Mesenchymal stem cell (in vitro differentiated cells and primary cell): ENCODE data around the gene ZNF420.

Experiments
- DNase-seq: peaks from one replicate; pipeline ENCODE4 v3.0.0-alpha.2; 2013
- H2AFZ ChIP-seq: one replicate; pipeline ENCODE4 v1.6.1; 2013; ENCODE audit warnings: low read depth, mild to moderate bottlenecking, control low read depth, inconsistent platforms, low read length, moderate library complexity
- H2AK5ac ChIP-seq: 2 replicates; pipeline ENCODE4 v1.6.1; 2013; ENCODE audit warnings: low read length, moderate library complexity, mild to moderate bottlenecking, inconsistent platforms; ENCODE audit not compliant: severe bottlenecking
- H2BK120ac ChIP-seq: one replicate; pipeline ENCODE4 v1.6.1; 2013; ENCODE audit warnings: low read depth, mild to moderate bottlenecking, inconsistent platforms, low read length, moderate library complexity
- H2BK12ac ChIP-seq, 2 experiments: one replicate each; pipeline ENCODE4 v1.6.1; 2013; ENCODE audit warnings: inconsistent platforms in 2 of 2, low read length in 2 of 2, mild to moderate bottlenecking in 2 of 2, moderate library complexity in 2 of 2, control low read depth in 1 of 2
- H2BK15ac ChIP-seq: one replicate; pipeline ENCODE4 v1.6.1; 2013; ENCODE audit warnings: mild to moderate bottlenecking, low read depth, inconsistent platforms; ENCODE audit not compliant: poor library complexity, severe bottlenecking
- H2BK5ac ChIP-seq: 2 replicates; pipeline ENCODE4 v1.6.1; 2013; ENCODE audit warnings: low read depth, mild to moderate bottlenecking, low read length, control low read depth, inconsistent platforms; ENCODE audit not compliant: poor library complexity, severe bottlenecking
- H3K14ac ChIP-seq, 2 experiments: one replicate each; pipeline ENCODE4 v1.6.1; 2013; ENCODE audit warnings: inconsistent platforms in 2 of 2, low read length in 2 of 2, control low read depth in 1 of 2, mild to moderate bottlenecking in 1 of 2, moderate library complexity in 1 of 2
- H3K18ac ChIP-seq, 2 experiments: one replicate each; pipeline ENCODE4 v1.6.1; 2013; ENCODE audit warnings: inconsistent platforms in 2 of 2, low read length in 2 of 2, control low read depth in 1 of 2, low read depth in 1 of 2, mild to moderate bottlenecking in 1 of 2
- H3K23ac ChIP-seq, 2 experiments: one replicate each; pipeline ENCODE4 v1.6.1; 2013; ENCODE audit warnings: inconsistent platforms in 2 of 2, low read length in 2 of 2, mild to moderate bottlenecking in 2 of 2, moderate library complexity in 2 of 2, control low read depth in 1 of 2
- H3K27ac ChIP-seq: 2 replicates; pipeline ENCODE4 v1.5.1; 2013; ENCODE audit warnings: mild to moderate bottlenecking, moderate library complexity, low read length, control low read depth, inconsistent platforms; ENCODE audit not compliant: poor library complexity, severe bottlenecking
- H3K27me3 ChIP-seq, 2 experiments: 2 replicates each; pipeline versions ENCODE4 v1.6.1 to v1.7.0; 2013; ENCODE audit warnings: low read length in 2 of 2, mild to moderate bottlenecking in 2 of 2, moderate library complexity in 2 of 2, control low read depth in 1 of 2, inconsistent platforms in 1 of 2; ENCODE audit not compliant: control insufficient read depth in 1 of 2, insufficient read depth in 1 of 2
- H3K36me3 ChIP-seq, 2 experiments: 2 replicates each; pipeline versions ENCODE4 v1.6.1 to v1.7.0; 2013; ENCODE audit warnings: low read length in 2 of 2, control low read depth in 1 of 2, inconsistent platforms in 1 of 2, low read depth in 1 of 2, mild to moderate bottlenecking in 1 of 2; ENCODE audit not compliant: insufficient read depth in 2 of 2, control insufficient read depth in 1 of 2
- H3K4ac ChIP-seq, 2 experiments: one replicate each; pipeline ENCODE4 v1.6.1; 2013; ENCODE audit warnings: inconsistent platforms in 2 of 2, low read length in 2 of 2, mild to moderate bottlenecking in 2 of 2, moderate library complexity in 2 of 2, control low read depth in 1 of 2, low read depth in 1 of 2
- H3K4me1 ChIP-seq: 2 replicates; pipeline ENCODE4 v1.6.1; 2013; ENCODE audit warnings: low read depth, low read length, control low read depth; ENCODE audit not compliant: control insufficient read depth, insufficient read depth
- H3K4me2 ChIP-seq: 2 replicates; pipeline ENCODE4 v1.6.1; 2013; ENCODE audit warnings: low read length, mild to moderate bottlenecking, inconsistent platforms; ENCODE audit not compliant: poor library complexity, severe bottlenecking
- H3K4me3 ChIP-seq, 2 experiments: 2 replicates each; pipeline versions ENCODE4 v1.5.1 to v1.7.0; 2013; ENCODE audit warnings: low read length in 2 of 2, mild to moderate bottlenecking in 2 of 2, control low read depth in 1 of 2, low read depth in 1 of 2; ENCODE audit not compliant: insufficient read depth in 1 of 2
- H3K79me1 ChIP-seq: replicated peaks from 2 replicates; pipeline ENCODE4 v1.6.1; 2013; ENCODE audit warnings: mild to moderate bottlenecking, control low read depth, low read length, inconsistent platforms; ENCODE audit not compliant: poor library complexity, severe bottlenecking
- H3K9ac ChIP-seq: 2 replicates; pipeline ENCODE4 v1.7.0; 2013; ENCODE audit warnings: mild to moderate bottlenecking, low read length, moderate library complexity
- H3K9me3 ChIP-seq: 2 replicates; pipeline ENCODE4 v1.7.0; 2013; ENCODE audit warnings: mild to moderate bottlenecking, low read length; ENCODE audit not compliant: control insufficient read depth
- H4K8ac ChIP-seq: one replicate; pipeline ENCODE4 v1.6.1; 2013; ENCODE audit warnings: inconsistent platforms, mild to moderate bottlenecking, low read length, moderate library complexity
- H4K91ac ChIP-seq: one replicate; pipeline ENCODE4 v1.6.1; 2013; ENCODE audit warnings: mild to moderate bottlenecking, low read length, inconsistent platforms
- WGBS: methylation state at CpG from one replicate; pipeline ENCODE4 v1.1.7; 2013; ENCODE audit warnings: mixed read lengths; 5-methylcytosine and 5-hydroxymethylcytosine counted together

Gene ZNF420

DNA sequence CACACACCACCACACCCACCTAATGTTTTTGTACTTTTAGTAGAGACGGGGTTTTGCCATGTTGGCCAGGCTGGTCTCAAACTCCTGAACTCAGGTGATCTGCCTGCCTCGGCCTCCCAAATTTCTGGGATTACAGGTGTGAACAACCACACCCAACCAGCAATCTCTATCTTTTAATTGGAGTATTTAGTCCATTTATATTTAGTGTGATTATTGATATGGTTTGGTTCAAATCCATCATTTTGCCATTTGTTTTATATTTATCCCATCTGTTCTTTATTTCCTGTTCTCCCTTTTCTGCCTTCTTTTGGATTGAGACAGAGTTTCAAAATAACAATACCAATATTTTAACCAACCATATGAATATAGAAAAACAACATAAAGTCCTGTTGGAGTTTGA lies 4.1 kb downstream of the ZNF420 start:
- Histone ChIP-seq H3K9ac (no peak overlapping the region), H3K23ac (no peak overlapping the region), H2AFZ (no peak overlapping the region), H2BK5ac (no peak overlapping the region), H3K4me3 (peak overlapping the region in 1 of 2 experiments; percentile 16), H2BK12ac (no peak overlapping the region), H2BK15ac (no peak overlapping the region), H3K36me3 (peaks cover 4 to 6% of the 10 kb centered on the region in 2 experiments), H3K27ac (no peak overlapping the region), H3K4ac (no peak overlapping the region), H3K14ac (no peak overlapping the region), H2AK5ac (no peak overlapping the region), H3K4me1 (no peaks in the 10 kb centered on the region), H3K18ac (no peak overlapping the region), H4K8ac (no peak overlapping the region), H2BK120ac (no peak overlapping the region), H4K91ac (no peak overlapping the region), H3K27me3 (no peaks in the 10 kb centered on the region), H3K9me3 (peaks cover 56% of the 10 kb centered on the region), H3K79me1 (peaks cover 22% of the 10 kb centered on the region), H3K4me2 (no peak overlapping the region)
- DNase-seq = no peak
- WGBS = 100% methylated on average over 2 of the region's 2 CpGs

DNA sequence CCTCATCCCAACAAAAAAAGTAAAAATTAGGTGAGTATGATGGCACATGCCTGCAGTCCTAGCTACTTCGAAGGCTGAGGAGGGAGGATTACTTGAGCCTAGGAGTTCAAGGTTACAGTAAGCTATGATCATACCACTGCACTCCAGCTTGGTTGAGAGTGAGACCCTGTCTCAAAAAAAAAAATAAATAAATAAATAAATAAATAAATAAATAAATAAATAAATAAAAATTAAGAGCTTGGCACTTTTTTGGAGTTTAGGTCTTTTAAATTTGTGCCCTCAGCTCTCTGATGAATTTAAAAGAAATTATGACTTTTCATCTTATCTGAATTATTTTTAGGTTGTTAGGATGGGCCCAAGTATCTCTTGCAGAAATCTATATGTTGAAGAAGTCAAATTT lies 8.9 kb downstream of the ZNF420 start:
- H2AK5ac ChIP-seq = no peak overlapping the region
- H3K4me3 ChIP-seq = peak overlapping the region in 1 of 2 experiments; percentile 47
- no peak overlapping the region for H3K9ac ChIP-seq
- H3K4ac ChIP-seq = no peak overlapping the region
- no peak overlapping the region for H3K18ac ChIP-seq
- DNase-seq = no peak
- H3K4me1 ChIP-seq = no peaks in the 10 kb centered on the region
- H4K8ac ChIP-seq = no peak overlapping the region
- H2BK15ac ChIP-seq = no peak overlapping the region
- no peak overlapping the region for H3K23ac ChIP-seq
- no peak overlapping the region for H3K27ac ChIP-seq
- H2AFZ ChIP-seq = no peak overlapping the region
- no peak overlapping the region for H3K14ac ChIP-seq
- H3K4me2 ChIP-seq = no peak overlapping the region
- H3K36me3 ChIP-seq = peaks cover 19 to 36% of the 10 kb centered on the region in 2 experiments
- H3K79me1 ChIP-seq = peaks cover 20% of the 10 kb centered on the region
- H3K27me3 ChIP-seq = no peaks in the 10 kb centered on the region
- H2BK5ac ChIP-seq = no peak overlapping the region
- peaks cover 89% of the 10 kb centered on the region for H3K9me3 ChIP-seq
- H2BK12ac ChIP-seq = no peak overlapping the region
- no peak overlapping the region for H4K91ac ChIP-seq
- no CpG with 5 or more reads among the region's 1 CpG for WGBS
- H2BK120ac ChIP-seq = no peak overlapping the region

DNA sequence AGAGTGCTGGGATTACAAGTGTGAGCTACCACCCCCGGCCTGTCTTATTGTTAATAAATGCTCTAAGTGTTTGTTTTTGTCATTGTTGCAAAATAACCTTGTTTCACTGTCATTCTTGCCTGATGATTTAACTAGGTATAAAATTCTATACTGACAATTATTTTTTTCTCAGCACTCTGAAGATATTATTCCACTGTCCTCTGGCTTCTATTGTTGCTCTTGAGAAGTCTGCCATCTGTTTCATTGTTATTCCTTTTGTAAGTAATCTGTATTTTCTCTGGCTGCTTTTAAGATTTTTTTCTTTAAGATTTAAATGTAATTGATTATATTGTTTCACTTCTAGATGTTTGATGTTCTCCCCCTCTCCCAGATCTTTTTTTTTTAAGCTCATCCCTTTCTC lies 17.6 kb downstream of the ZNF420 start:
- Histone ChIP-seq H4K91ac (no peak overlapping the region), H2BK15ac (no peak overlapping the region), H3K9me3 (peaks cover 97% of the 10 kb centered on the region), H3K4ac (no peak overlapping the region), H3K27me3 (no peaks in the 10 kb centered on the region), H3K4me3 (peak overlapping the region in 1 of 2 experiments; percentile 38), H4K8ac (no peak overlapping the region), H2BK120ac (no peak overlapping the region), H3K79me1 (no peaks in the 10 kb centered on the region), H3K4me1 (no peaks in the 10 kb centered on the region), H3K23ac (no peak overlapping the region), H3K36me3 (peaks cover 34 to 85% of the 10 kb centered on the region in 2 experiments), H2AK5ac (no peak overlapping the region), H3K27ac (no peak overlapping the region), H3K18ac (no peak overlapping the region), H3K9ac (no peak overlapping the region), H2BK5ac (no peak overlapping the region), H2AFZ (no peak overlapping the region), H3K14ac (no peak overlapping the region), H3K4me2 (no peak overlapping the region), H2BK12ac (no peak overlapping the region)
- peak; percentile 8 for DNase-seq
- no CpG with 5 or more reads among the region's 1 CpG for WGBS

DNA sequence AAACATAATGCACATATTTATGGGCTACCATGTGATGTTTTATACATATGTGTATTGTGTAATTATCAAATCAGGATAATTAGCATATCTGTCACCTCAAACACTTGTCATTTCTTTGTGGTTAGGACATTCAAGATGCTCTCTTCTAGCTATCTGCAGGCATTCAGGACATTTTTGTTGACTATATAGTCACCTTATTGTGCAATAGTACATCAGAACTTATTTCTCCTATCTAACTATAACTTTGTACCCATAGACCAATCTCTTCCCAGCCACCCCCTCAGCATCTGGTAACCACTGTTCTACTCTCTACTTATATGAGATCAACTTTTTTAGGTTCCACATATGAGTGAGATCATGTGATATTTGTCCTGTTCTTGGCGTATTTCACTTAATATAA lies 20.3 kb downstream of the ZNF420 start:
- H2BK12ac ChIP-seq = no peak overlapping the region
- H3K18ac ChIP-seq = no peak overlapping the region
- no peak overlapping the region for H3K9ac ChIP-seq
- H3K27me3 ChIP-seq = no peaks in the 10 kb centered on the region
- H2BK120ac ChIP-seq = no peak overlapping the region
- H3K4me2 ChIP-seq = no peak overlapping the region
- H3K4me3 ChIP-seq = peak overlapping the region in 1 of 2 experiments; percentile 8
- no peaks in the 10 kb centered on the region for H3K4me1 ChIP-seq
- H3K9me3 ChIP-seq = peaks cover 97% of the 10 kb centered on the region
- H4K91ac ChIP-seq = no peak overlapping the region
- H3K23ac ChIP-seq = no peak overlapping the region
- H2BK15ac ChIP-seq = no peak overlapping the region
- no peak overlapping the region for H3K4ac ChIP-seq
- no peak overlapping the region for H2BK5ac ChIP-seq
- WGBS = no CpG with 5 or more reads among the region's 1 CpG
- H3K27ac ChIP-seq = no peak overlapping the region
- DNase-seq = no peak
- peaks cover 31 to 81% of the 10 kb centered on the region in 2 experiments for H3K36me3 ChIP-seq
- H3K14ac ChIP-seq = no peak overlapping the region
- H2AK5ac ChIP-seq = no peak overlapping the region
- H4K8ac ChIP-seq = no peak overlapping the region
- H2AFZ ChIP-seq = no peak overlapping the region
- H3K79me1 ChIP-seq = peaks cover 10% of the 10 kb centered on the region
